ENCODE data around the gene CYS1.

GRCh38 chr2:10086950-10087349, 6.7 kb upstream of the CYS1 start:
- no peak for TF ChIP-seq CTCF (IDR thresholded peaks at IDR 0.05)
- TF ChIP-seq, protein P1, sequence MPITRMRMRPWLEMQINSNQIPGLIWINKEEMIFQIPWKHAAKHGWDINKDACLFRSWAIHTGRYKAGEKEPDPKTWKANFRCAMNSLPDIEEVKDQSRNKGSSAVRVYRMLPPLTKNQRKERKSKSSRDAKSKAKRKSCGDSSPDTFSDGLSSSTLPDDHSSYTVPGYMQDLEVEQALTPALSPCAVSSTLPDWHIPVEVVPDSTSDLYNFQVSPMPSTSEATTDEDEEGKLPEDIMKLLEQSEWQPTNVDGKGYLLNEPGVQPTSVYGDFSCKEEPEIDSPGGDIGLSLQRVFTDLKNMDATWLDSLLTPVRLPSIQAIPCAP (CRISPR knock-in tag; IDR thresholded peaks at IDR 0.05) = no peak
- TF ChIP-seq FOXJ3 (CRISPR knock-in tag; IDR thresholded peaks at IDR 0.05; ENCODE audit: borderline replicate concordance) = no peak
- TF ChIP-seq NR1H2 (CRISPR knock-in tag; IDR thresholded peaks at IDR 0.05) = no peak
- no peak for TF ChIP-seq MYBL2 (CRISPR knock-in tag; IDR thresholded peaks at IDR 0.05)
- TF ChIP-seq, protein P2, sequence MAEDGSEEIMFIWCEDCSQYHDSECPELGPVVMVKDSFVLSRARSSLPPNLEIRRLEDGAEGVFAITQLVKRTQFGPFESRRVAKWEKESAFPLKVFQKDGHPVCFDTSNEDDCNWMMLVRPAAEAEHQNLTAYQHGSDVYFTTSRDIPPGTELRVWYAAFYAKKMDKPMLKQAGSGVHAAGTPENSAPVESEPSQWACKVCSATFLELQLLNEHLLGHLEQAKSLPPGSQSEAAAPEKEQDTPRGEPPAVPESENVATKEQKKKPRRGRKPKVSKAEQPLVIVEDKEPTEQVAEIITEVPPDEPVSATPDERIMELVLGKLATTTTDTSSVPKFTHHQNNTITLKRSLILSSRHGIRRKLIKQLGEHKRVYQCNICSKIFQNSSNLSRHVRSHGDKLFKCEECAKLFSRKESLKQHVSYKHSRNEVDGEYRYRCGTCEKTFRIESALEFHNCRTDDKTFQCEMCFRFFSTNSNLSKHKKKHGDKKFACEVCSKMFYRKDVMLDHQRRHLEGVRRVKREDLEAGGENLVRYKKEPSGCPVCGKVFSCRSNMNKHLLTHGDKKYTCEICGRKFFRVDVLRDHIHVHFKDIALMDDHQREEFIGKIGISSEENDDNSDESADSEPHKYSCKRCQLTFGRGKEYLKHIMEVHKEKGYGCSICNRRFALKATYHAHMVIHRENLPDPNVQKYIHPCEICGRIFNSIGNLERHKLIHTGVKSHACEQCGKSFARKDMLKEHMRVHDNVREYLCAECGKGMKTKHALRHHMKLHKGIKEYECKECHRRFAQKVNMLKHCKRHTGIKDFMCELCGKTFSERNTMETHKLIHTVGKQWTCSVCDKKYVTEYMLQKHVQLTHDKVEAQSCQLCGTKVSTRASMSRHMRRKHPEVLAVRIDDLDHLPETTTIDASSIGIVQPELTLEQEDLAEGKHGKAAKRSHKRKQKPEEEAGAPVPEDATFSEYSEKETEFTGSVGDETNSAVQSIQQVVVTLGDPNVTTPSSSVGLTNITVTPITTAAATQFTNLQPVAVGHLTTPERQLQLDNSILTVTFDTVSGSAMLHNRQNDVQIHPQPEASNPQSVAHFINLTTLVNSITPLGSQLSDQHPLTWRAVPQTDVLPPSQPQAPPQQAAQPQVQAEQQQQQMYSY (CRISPR knock-in tag; IDR thresholded peaks at IDR 0.05) = no peak
- TF ChIP-seq NR2C2 (CRISPR knock-in tag; IDR thresholded peaks at IDR 0.05) = no peak
- no peak for TF ChIP-seq CREB1 (CRISPR knock-in tag; IDR thresholded peaks at IDR 0.05)
- no peak for TF ChIP-seq MLX (CRISPR knock-in tag; IDR thresholded peaks at IDR 0.05)
- TF ChIP-seq TEAD4 (CRISPR knock-in tag; IDR thresholded peaks at IDR 0.05) = no peak
- TF ChIP-seq, protein P3, sequence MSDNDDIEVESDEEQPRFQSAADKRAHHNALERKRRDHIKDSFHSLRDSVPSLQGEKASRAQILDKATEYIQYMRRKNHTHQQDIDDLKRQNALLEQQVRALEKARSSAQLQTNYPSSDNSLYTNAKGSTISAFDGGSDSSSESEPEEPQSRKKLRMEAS (CRISPR knock-in tag; IDR thresholded peaks at IDR 0.05) = no peak
- no peak for TF ChIP-seq E2F5 (CRISPR knock-in tag; IDR thresholded peaks at IDR 0.05)
- no peak for TF ChIP-seq ESRRA (CRISPR knock-in tag; IDR thresholded peaks at IDR 0.05; ENCODE audit: borderline replicate concordance)
